Measurements from ENCODE around the gene CAVIN4. TPM values are rescaled to one million over a fixed set of nuclear protein-coding genes. Genes with fewer than 3 reads are reported as not detected.

CAVIN4 gene
- total and polyA plus RNA-seq, 2 donors (not counting 1 experiment from before 2014, with no cell fraction given): 0.07 to 0.17 TPM

- intact Hi-C loops (cut with micrococcal nuclease): loop anchor here (10.0 kb wide), 1 partner anchor 237 kb away; the partner anchor contains the start of gene TEX10
- Mint-ChIP-seq H3K27me3 (no peaks in the 10 kb centered on the region), H3K27ac (no peak overlapping the region), H3K4me1 (peaks cover 3% of the 10 kb centered on the region), H3K9me3 (ENCODE audit: insufficient read depth) (no peaks in the 10 kb centered on the region), H3K4me3 (no peak overlapping the region)
- POLR2A ChIA-PET: no interaction called here
- Histone ChIP-seq H4K20me1 (ENCODE audit: control insufficient read depth, insufficient read depth, low read length, poor library complexity, severe bottlenecking) (no peaks in the 10 kb centered on the region), H3K4me1 (ENCODE audit: control insufficient read depth in 2 of 2, insufficient read depth in 2 of 2, low read length in 2 of 2) (no peaks in the 10 kb centered on the region), H3K79me2 (ENCODE audit: control insufficient read depth, insufficient read depth, low read length) (no peaks in the 10 kb centered on the region), H3K9ac (ENCODE audit: low read length) (no peak overlapping the region), H3K4me3 (ENCODE audit: control extremely low read depth in 1 of 5, extremely low read depth in 1 of 5, insufficient read depth in 1 of 5, low read depth in 2 of 5, low read length in 4 of 5) (no peak overlapping the region), H3K4me2 (replicated peaks; ENCODE audit: low read depth, low read length, poor library complexity, severe bottlenecking) (no peak overlapping the region), H3K36me3 (replicated peaks in 1 of 2; ENCODE audit: control extremely low read depth in 1 of 2, control insufficient read depth in 1 of 2, extremely low read depth in 1 of 2, insufficient read depth in 2 of 2, low read length in 1 of 2) (no peaks in the 10 kb centered on the region), H3K27me3 (replicated peaks in 1 of 4; ENCODE audit: control extremely low read depth in 1 of 4, control insufficient read depth in 3 of 4, insufficient read depth in 4 of 4, low read length in 3 of 4) (no peaks in the 10 kb centered on the region), H2AFZ (ENCODE audit: insufficient read depth, low read depth, low read length, poor library complexity, severe bottlenecking) (no peak overlapping the region), H3K9me3 (ENCODE audit: control extremely low read depth in 1 of 3, control insufficient read depth in 2 of 3, insufficient read depth in 1 of 3, low read length in 2 of 3) (no peaks in the 10 kb centered on the region), H3K27ac (ENCODE audit: low read length in 2 of 2) (no peak overlapping the region)
- DNase-seq (no peak), ATAC-seq (ENCODE audit: low read depth) (no peak)
- 100% methylated on average over 2 of the region's 5 CpGs for WGBS (ENCODE audit: insufficient coverage)
- TF ChIP-seq EZH2 (IDR thresholded peaks at IDR 0.05; ENCODE audit: borderline replicate concordance, insufficient read depth, low read depth, low read length, poor library complexity, severe bottlenecking): no peak
- TF ChIP-seq CTCF (IDR thresholded peaks at IDR 0.05): no peak
- CTCF ChIA-PET: interaction anchor here (0.7 to 0.9 kb wide), 2 partner anchors 10 to 85 kb away, joined by 3 to 4 read pairs; no protein-coding TSS in a partner anchor
Observed at GRCh38 chr9:100591639-100592412, 13.9 kb downstream of the CAVIN4 start.
